Neural progenitor cell (in vitro differentiated cells): ENCODE results near the gene QRFP.

ENCODE experiments used
- EZH2 ChIP-seq: fragments of 200-600 bp; sonication (generic); IDR thresholded peaks from 2 replicates; pipeline ENCODE4 v1.6.1; 2017; ENCODE audit warnings: antibody characterized with exemption, mild to moderate bottlenecking, moderate library complexity
- EZH2phosphoT487 ChIP-seq: fragments of 200-600 bp; sonication (generic); IDR thresholded peaks from 2 replicates; pipeline ENCODE4 v1.6.1; 2017; ENCODE audit warnings: antibody characterized with exemption
- TF ChIP-seq, protein P1 (sequence below): fragments of 200-600 bp; sonication (generic); IDR thresholded peaks from 2 replicates; pipeline ENCODE4 v1.5.1; 2017; ENCODE audit warnings: antibody characterized with exemption, mild to moderate bottlenecking

DNA sequence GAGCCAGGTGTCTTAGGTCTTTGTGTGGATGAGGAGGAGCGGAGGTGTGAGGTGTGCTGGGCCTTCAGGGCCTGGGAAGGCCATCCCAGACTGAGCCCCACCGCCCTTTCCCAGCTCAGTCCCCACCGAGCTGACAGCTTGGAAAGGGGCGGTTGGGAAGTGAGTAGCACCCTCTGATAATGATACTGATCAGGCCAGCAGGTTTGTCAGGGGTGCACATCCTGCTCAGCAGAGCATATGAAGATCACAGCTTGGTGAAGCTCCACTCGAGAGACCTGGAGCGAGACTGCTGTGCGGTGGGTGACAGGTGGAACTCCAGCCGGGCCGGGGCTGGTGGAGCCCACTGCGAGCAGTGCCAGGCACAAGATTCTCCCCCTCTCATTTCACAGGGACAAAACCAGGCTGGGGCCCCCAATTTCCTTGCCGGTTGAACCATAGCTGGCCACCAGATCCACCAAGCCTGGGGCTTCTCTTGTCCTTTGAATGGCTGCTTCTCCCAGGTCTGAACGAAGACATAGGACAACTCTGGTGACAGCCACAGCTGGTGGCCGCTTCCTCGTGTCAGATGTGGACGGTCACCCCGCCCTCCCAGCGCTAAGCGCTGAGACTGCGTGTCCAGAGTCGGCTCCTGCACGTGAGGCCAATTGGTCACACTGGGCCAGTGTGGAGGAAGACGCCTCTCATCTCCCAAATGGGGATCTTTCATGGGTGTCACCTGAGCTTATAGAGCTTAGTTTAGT is 8.3 kb downstream of the QRFP start:
- TF ChIP-seq EZH2 (no peak), EZH2phosphoT487 (no peak)
- TF ChIP-seq, protein P1, sequence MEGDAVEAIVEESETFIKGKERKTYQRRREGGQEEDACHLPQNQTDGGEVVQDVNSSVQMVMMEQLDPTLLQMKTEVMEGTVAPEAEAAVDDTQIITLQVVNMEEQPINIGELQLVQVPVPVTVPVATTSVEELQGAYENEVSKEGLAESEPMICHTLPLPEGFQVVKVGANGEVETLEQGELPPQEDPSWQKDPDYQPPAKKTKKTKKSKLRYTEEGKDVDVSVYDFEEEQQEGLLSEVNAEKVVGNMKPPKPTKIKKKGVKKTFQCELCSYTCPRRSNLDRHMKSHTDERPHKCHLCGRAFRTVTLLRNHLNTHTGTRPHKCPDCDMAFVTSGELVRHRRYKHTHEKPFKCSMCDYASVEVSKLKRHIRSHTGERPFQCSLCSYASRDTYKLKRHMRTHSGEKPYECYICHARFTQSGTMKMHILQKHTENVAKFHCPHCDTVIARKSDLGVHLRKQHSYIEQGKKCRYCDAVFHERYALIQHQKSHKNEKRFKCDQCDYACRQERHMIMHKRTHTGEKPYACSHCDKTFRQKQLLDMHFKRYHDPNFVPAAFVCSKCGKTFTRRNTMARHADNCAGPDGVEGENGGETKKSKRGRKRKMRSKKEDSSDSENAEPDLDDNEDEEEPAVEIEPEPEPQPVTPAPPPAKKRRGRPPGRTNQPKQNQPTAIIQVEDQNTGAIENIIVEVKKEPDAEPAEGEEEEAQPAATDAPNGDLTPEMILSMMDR: no peak
